Lung (tissue), 12 donors: ENCODE measurements around the gene ARRDC3. TPM values are rescaled to one million over a fixed set of nuclear protein-coding genes. Genes with fewer than 3 reads are reported as not detected.
"Not testable (repeated sequence)": the region's sequence is repeated elsewhere in the genome, so short reads cannot be mapped to it uniquely, and the experiment has no call there.

Source experiments
- ATAC-seq: fragments of 200-7000 bp; cut with Tn5 transposase; one replicate; pipeline ENCODE4 v1.9.1; 2020; ENCODE audit warnings: moderate number of reproducible peaks; ENCODE audit not compliant: insufficient read depth, low FRiP score
- DNase-seq, 3 donors: peaks; one replicate each; pipeline ENCODE4 v3.0.0-alpha.2; 2013 to 2017
- H3K27ac ChIP-seq, 2 donors: one replicate each; pipeline ENCODE4 v1.5.1; 2013; ENCODE audit warnings: mild to moderate bottlenecking in 2 of 2, moderate library complexity in 2 of 2, control low read depth in 1 of 2, inconsistent platforms in 1 of 2, low read depth in 1 of 2, low read length in 1 of 2
- H3K27me3 ChIP-seq, 3 donors: one replicate each; pipeline ENCODE4 v1.5.1; 2013; ENCODE audit warnings: low read length in 2 of 3; ENCODE audit not compliant: control insufficient read depth in 3 of 3, insufficient read depth in 3 of 3
- H3K36me3 ChIP-seq, 4 donors: one replicate each; pipeline ENCODE4 v1.5.1; 2013; ENCODE audit warnings: low read length in 4 of 4, mild to moderate bottlenecking in 1 of 4, moderate library complexity in 1 of 4; ENCODE audit not compliant: control insufficient read depth in 4 of 4, insufficient read depth in 4 of 4
- H3K4me1 ChIP-seq, 5 donors: one replicate each; pipeline ENCODE4 v1.5.1; 2013; ENCODE audit warnings: low read length in 5 of 5, mild to moderate bottlenecking in 2 of 5, moderate library complexity in 1 of 5; ENCODE audit not compliant: control insufficient read depth in 5 of 5, insufficient read depth in 5 of 5
- H3K4me3 ChIP-seq: one replicate; pipeline ENCODE4 v1.5.1; 2013; ENCODE audit warnings: mild to moderate bottlenecking, control low read depth, moderate library complexity
- H3K9ac ChIP-seq, 2 donors: one replicate each; pipeline ENCODE4 v1.5.1; 2013; ENCODE audit warnings: low read length in 2 of 2, control low read depth in 1 of 2; ENCODE audit not compliant: insufficient read depth in 1 of 2
- H3K9me3 ChIP-seq, 4 donors: one replicate each; pipeline ENCODE4 v1.5.1; 2013; ENCODE audit warnings: low read length in 3 of 4, mild to moderate bottlenecking in 1 of 4, moderate library complexity in 1 of 4; ENCODE audit not compliant: control insufficient read depth in 4 of 4, insufficient read depth in 3 of 4
- WGBS, 2 donors: extraction: QIAGEN DNeasy Blood & Tissue Kit; methylation state at CpG; one replicate each; pipeline ENCODE4 v1.1.7; 2013; 5-methylcytosine and 5-hydroxymethylcytosine counted together
- polyA plus RNA-seq, 2 donors: library from polyadenylated mRNA; stranded (reverse); fragments of 200-250 nt; gene quantifications; one replicate each; pipeline ENCODE4 v1.2.1, GENCODE V29; 2013
- total RNA-seq, 2 donors: library from RNA; depleted of rRNA in 1 of 2; stranded (reverse); fragments of >200 nt in 1 of 2; gene quantifications; one replicate each; pipeline ENCODE4 v1.2.1, GENCODE V29; 2014 to 2021
- TF ChIP-seq, protein P1 (sequence below): IDR thresholded peaks from 2 replicates; pipeline ENCODE4 v1.5.1; 2012; ENCODE audit warnings: mild to moderate bottlenecking; ENCODE audit errors: control extremely low read depth, extremely low read depth
- donor health status: control.
- donor health status: control.
- donor health status: Bipolar disorder and iron deficiency.
- donor health status: healthy.
- donor health status: DM: yes; HTN: yes; CAD: no.

ARRDC3 gene
- total and polyA plus RNA-seq, 4 donors = 26.0 to 455 (median 77.3) TPM

DNA sequence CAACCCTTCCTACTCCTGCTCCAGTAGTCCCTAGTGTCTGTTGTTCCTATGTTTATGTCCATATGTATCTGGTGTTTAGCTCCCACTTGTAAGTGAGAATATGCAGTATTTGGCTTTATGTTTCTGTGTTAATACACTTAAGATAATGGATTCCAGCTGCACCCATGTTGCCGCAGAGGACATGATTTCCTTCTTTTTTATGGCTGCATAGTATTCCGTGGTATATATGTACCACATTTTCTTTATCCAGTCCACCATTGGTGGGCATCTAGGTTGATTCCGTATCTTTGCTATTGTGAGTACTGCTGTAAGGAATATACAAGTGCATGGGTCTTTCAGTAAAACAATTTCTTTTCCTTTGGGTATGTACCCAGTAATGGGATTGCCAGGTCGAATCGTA, 5.2 kb upstream of the ARRDC3 start:
- 97% methylated on average over 5 of the region's 5 CpGs for WGBS, 2 donors
- Histone ChIP-seq H3K9me3 (no peaks in the 10 kb centered on the region), H3K36me3 (no peaks in the 10 kb centered on the region), H3K27me3 (no peaks in the 10 kb centered on the region), H3K4me1 (peaks cover 0 to 8% (median 0%) of the 10 kb centered on the region in 5 donors), H3K9ac (no peak overlapping the region), H3K4me3 (no peak overlapping the region), H3K27ac (no peak overlapping the region)
- ATAC-seq (no peak), DNase-seq (no peak)
- TF ChIP-seq, protein P1, sequence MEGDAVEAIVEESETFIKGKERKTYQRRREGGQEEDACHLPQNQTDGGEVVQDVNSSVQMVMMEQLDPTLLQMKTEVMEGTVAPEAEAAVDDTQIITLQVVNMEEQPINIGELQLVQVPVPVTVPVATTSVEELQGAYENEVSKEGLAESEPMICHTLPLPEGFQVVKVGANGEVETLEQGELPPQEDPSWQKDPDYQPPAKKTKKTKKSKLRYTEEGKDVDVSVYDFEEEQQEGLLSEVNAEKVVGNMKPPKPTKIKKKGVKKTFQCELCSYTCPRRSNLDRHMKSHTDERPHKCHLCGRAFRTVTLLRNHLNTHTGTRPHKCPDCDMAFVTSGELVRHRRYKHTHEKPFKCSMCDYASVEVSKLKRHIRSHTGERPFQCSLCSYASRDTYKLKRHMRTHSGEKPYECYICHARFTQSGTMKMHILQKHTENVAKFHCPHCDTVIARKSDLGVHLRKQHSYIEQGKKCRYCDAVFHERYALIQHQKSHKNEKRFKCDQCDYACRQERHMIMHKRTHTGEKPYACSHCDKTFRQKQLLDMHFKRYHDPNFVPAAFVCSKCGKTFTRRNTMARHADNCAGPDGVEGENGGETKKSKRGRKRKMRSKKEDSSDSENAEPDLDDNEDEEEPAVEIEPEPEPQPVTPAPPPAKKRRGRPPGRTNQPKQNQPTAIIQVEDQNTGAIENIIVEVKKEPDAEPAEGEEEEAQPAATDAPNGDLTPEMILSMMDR = no peak

DNA sequence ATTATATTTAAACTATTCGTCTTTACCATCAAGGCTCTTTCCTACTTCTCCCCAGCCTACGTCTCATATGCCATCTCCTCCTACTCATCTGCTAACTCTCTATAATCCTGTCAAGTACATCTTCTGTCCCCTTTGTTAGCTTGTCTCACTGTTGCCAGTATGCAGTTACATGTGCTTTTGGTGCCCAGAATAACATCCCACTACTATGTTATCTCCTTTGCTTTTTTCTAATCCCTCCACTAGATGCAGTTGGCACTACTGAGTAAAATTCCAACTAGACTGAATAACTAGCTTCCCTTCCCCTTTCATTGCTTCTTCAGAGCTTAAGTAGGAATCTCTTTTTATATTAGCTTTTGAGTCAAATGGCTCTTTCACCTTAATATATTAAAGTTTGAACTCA, 3.0 kb upstream of the ARRDC3 start:
- Histone ChIP-seq H3K9me3 (no peaks in the 10 kb centered on the region), H3K27ac (no peak overlapping the region), H3K4me3 (no peak overlapping the region), H3K27me3 (no peaks in the 10 kb centered on the region), H3K36me3 (peaks cover 0 to 9% (median 0%) of the 10 kb centered on the region in 4 donors), H3K4me1 (peaks cover 0 to 8% (median 0%) of the 10 kb centered on the region in 5 donors), H3K9ac (no peak overlapping the region)
- no peak for DNase-seq
- WGBS, 2 donors = 89 to 90% methylated on average over 2 of the region's 2 CpGs
- TF ChIP-seq, protein P1 = no peak
- ATAC-seq = no peak

DNA sequence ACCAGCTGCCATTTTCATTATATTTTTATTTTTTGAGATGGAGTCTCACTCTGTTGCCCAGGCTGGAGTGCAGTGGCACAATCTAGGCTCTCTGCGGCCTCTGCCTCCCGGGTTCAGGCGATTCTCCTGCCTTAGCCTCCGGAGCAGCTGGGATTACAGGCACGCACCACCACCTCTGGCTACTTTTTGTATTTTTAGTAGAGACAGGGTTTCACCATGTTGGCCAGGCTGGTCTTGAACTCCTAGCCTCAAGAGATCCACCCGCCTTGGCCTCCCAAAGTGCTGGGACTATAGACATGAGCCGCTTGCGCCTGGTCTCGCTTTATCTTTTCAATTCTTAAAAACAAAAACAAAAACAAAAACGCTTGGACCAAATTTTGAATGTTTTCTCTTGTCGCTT, 2.5 kb upstream of the ARRDC3 start:
- H3K4me1 ChIP-seq, H3K9ac ChIP-seq, H3K27ac ChIP-seq, ATAC-seq, H3K9me3 ChIP-seq, DNase-seq, H3K4me3 ChIP-seq, H3K27me3 ChIP-seq: not testable (repeated sequence)
- 95% methylated on average over 11 of the region's 11 CpGs for WGBS, 2 donors
- peaks cover 0 to 11% (median 0%) of the 10 kb centered on the region in 4 donors for H3K36me3 ChIP-seq

DNA sequence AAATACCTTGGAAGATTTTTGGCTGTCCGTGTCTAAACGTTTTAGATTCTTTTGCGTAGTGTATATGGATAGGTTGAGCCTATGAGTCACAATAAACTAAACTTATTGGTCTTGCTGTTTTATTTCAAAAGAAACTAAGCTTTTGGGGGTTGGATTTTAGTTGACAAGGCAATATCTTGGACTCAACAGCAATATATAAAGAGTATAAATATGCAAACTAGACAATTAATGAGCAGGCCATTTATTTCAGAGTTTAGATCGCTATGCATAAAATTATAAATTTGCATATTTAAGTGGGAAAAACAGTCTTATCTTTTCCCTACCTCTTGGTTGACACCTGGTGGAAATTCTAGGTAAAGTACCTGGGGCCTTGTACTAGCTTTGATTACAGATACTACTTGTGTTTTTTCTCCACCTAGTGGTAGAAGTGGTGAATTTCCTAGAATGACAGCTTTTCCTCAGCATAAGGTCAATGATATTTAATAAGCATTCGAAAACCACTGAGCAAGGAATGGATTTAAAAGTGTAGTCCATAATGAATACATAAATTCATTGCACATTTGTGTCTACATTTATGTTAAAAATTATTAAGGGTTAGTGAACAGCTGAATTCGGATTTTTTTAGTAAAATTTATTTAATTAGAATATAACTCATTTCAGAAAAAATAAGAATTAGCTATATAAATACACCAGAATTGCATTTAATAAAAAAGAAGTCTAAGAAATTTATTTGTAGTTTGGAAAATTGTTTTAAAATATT, 1.7 kb upstream of the ARRDC3 start:
- 13 to 14% methylated on average over 6 of the region's 6 CpGs for WGBS, 2 donors
- Histone ChIP-seq H3K36me3 (peaks cover 0 to 14% (median 0%) of the 10 kb centered on the region in 4 donors), H3K9ac (no peak overlapping the region), H3K27ac (peak overlapping the region in 1 of 2 donors; percentile 85), H3K4me3 (no peak overlapping the region), H3K4me1 (peaks cover 0 to 8% (median 0%) of the 10 kb centered on the region in 5 donors), H3K9me3 (no peaks in the 10 kb centered on the region), H3K27me3 (no peaks in the 10 kb centered on the region)
- TF ChIP-seq, protein P1 = peak; percentile 97
- ATAC-seq = no peak
- DNase-seq = peak; percentile 31 to 95 (median 92)
